NB4 (cell line): ENCODE data around the gene ZFP62.
A peak's percentile ranks its signal among the peaks of the same experiment; 100 is the strongest.

Source experiments
- CTCF ChIP-seq: IDR thresholded peaks from one replicate; pipeline ENCODE4 v1.5.1; 2012; ENCODE audit warnings: low read depth, low read length
- POLR2A ChIP-seq: IDR thresholded peaks from 2 replicates; pipeline ENCODE4 v1.6.1; 2011; ENCODE audit warnings: mild to moderate bottlenecking; ENCODE audit not compliant: insufficient read length; ENCODE audit errors: extremely low read depth
- TF ChIP-seq, protein P1 (sequence below): IDR thresholded peaks from 2 replicates; pipeline ENCODE4 v1.6.1; 2011; ENCODE audit warnings: low read depth, low read length

DNA sequence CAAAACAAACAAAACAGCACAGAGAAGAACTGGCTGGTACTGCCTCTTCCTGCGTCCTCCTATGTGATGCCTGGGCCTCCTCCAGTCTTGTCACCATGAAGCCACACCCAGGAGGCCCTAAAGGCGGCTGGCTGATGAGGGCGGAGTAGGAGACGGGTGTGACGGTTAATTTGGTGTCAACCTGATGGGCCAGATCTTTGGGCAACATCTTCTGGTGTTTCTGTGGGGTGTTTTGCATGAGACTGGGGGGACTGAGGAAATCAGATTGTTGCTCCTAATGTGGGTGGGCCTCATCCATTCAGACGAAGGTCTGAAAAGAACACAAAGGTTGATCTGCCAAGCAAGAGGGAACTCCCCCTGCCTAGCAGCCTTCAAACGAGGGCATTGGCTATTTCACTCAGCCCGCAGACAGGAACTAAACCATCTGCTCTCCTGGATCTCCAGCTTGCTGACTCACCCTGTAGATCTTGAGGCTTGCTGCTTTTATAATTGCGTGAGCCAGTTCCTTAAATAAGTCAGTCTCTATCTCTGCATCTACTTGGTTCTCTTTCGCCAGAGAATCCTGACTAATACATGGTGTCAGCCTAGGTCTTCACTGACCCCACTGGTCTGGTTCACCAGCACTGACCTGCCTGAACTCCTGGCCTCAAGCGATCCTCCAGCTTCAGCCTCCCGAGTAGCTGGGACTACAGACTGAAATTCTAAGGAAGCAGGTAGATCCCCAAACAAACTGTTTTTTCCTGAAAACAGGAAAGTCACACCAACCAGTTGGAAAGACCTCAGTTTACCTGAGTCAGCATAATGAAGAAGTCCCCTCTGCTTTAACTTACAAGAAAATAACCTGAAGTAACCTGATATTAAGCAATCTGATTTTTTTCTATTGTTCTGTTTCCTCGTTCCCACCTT is 12.8 kb upstream of the ZFP62 start:
- TF ChIP-seq CTCF (no peak), POLR2A (no peak)
- TF ChIP-seq, protein P1, sequence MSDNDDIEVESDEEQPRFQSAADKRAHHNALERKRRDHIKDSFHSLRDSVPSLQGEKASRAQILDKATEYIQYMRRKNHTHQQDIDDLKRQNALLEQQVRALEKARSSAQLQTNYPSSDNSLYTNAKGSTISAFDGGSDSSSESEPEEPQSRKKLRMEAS = 0 out of 2 replicates have a peak, but pooled peaks have one; percentile 9
